Peyer's patch (tissue), 4 donors: ENCODE measurements around the gene ADARB1. TPM values are rescaled to one million over a fixed set of nuclear protein-coding genes. Genes with fewer than 3 reads are reported as not detected.

Source experiments
- DNase-seq, 3 donors: peaks; one replicate each; pipeline ENCODE4 v3.0.0-alpha.2; 2017 to 2019
- H3K27ac ChIP-seq, 4 donors: fragments of 200-600 bp; sonication (generic); one replicate each; pipeline ENCODE4 v1.5.1; 2016 to 2019
- H3K27me3 ChIP-seq, 2 donors: fragments of 200-600 bp; sonication (generic); one replicate each; pipeline ENCODE4 v1.5.1; 2019
- H3K36me3 ChIP-seq, 3 donors: fragments of 200-600 bp; sonication (generic); one replicate each; pipeline ENCODE4 v1.5.1; 2016 to 2019
- H3K4me1 ChIP-seq, 4 donors: fragments of 200-600 bp; sonication (generic); one replicate each; pipeline ENCODE4 v1.5.1; 2016 to 2019
- H3K4me3 ChIP-seq, 4 donors: fragments of 200-600 bp; sonication (generic); 1 replicate in 3 of 4; 2 replicates in 1 of 4; pipeline ENCODE4 v1.5.1; 2016 to 2019; ENCODE audit warnings: mild to moderate bottlenecking in 1 of 4
- H3K9me3 ChIP-seq, 4 donors: fragments of 200-600 bp; sonication (generic); one replicate each; pipeline ENCODE4 v1.5.1; 2016 to 2019; ENCODE audit warnings: mild to moderate bottlenecking in 1 of 4
- POLR2A ChIP-seq, 2 donors: fragments of 450-650 bp; IDR thresholded peaks; one replicate each; pipeline ENCODE4 v1.5.1; 2017; ENCODE audit warnings: antibody characterized with exemption in 2 of 2, mild to moderate bottlenecking in 2 of 2, moderate library complexity in 2 of 2
- total RNA-seq, 4 donors: library from RNA; depleted of rRNA; stranded (reverse); fragments of >200 nt; gene quantifications; one replicate each; pipeline ENCODE4 v1.1.0, GENCODE V29; 2016
- TF ChIP-seq, protein P1 (sequence below), 6 experiments: fragments of 450-650 bp in 4 of 6; fragments of 200-600 bp in 2 of 6; sonication (generic) in 1 of 6; IDR thresholded peaks; one replicate each; pipeline ENCODE4 v1.5.1; 2017 to 2019; ENCODE audit warnings: antibody characterized with exemption in 6 of 6, mild to moderate bottlenecking in 3 of 6, moderate library complexity in 1 of 6

ADARB1 gene
- total RNA-seq, 4 donors from 2014 or later, result 7.4 to 47.9 (median 10.0) TPM

GRCh38 chr21:45225041-45225740 lies 150.8 kb downstream of the ADARB1 start:
- no peak for TF ChIP-seq POLR2A (IDR thresholded peaks at IDR 0.05)
- TF ChIP-seq, protein P1, sequence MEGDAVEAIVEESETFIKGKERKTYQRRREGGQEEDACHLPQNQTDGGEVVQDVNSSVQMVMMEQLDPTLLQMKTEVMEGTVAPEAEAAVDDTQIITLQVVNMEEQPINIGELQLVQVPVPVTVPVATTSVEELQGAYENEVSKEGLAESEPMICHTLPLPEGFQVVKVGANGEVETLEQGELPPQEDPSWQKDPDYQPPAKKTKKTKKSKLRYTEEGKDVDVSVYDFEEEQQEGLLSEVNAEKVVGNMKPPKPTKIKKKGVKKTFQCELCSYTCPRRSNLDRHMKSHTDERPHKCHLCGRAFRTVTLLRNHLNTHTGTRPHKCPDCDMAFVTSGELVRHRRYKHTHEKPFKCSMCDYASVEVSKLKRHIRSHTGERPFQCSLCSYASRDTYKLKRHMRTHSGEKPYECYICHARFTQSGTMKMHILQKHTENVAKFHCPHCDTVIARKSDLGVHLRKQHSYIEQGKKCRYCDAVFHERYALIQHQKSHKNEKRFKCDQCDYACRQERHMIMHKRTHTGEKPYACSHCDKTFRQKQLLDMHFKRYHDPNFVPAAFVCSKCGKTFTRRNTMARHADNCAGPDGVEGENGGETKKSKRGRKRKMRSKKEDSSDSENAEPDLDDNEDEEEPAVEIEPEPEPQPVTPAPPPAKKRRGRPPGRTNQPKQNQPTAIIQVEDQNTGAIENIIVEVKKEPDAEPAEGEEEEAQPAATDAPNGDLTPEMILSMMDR (IDR thresholded peaks at IDR 0.05), result no peak
- Histone ChIP-seq H3K27ac (no peak overlapping the region), H3K4me3 (no peak overlapping the region), H3K27me3 (no peaks in the 10 kb centered on the region), H3K4me1 (peaks cover 0 to 3% (median 0%) of the 10 kb centered on the region in 4 donors), H3K36me3 (peaks cover 0 to 10% (median 0%) of the 10 kb centered on the region in 3 donors), H3K9me3 (no peaks in the 10 kb centered on the region)
- DNase-seq, result no peak

GRCh38 chr21:45225741-45226327 lies 151.5 kb downstream of the ADARB1 start:
- TF ChIP-seq, protein P1 (IDR thresholded peaks at IDR 0.05), result no peak
- TF ChIP-seq POLR2A (IDR thresholded peaks at IDR 0.05), result no peak
- DNase-seq, result no peak
- no peaks in the 10 kb centered on the region for H3K9me3 ChIP-seq
- peaks cover 0 to 10% (median 0%) of the 10 kb centered on the region in 3 donors for H3K36me3 ChIP-seq
- H3K27me3 ChIP-seq, result no peaks in the 10 kb centered on the region
- no peak overlapping the region for H3K27ac ChIP-seq
- peaks cover 0 to 3% (median 0%) of the 10 kb centered on the region in 4 donors for H3K4me1 ChIP-seq
- H3K4me3 ChIP-seq, result no peak overlapping the region

- Histone ChIP-seq H3K27ac (no peak overlapping the region), H3K4me3 (no peak overlapping the region), H3K27me3 (no peaks in the 10 kb centered on the region), H3K9me3 (no peaks in the 10 kb centered on the region), H3K36me3 (peaks cover 0 to 5% (median 0%) of the 10 kb centered on the region in 3 donors), H3K4me1 (peaks cover 0 to 3% (median 0%) of the 10 kb centered on the region in 4 donors)
- TF ChIP-seq POLR2A (IDR thresholded peaks at IDR 0.05), result no peak
- TF ChIP-seq, protein P1 (IDR thresholded peaks at IDR 0.05), result no peak
- DNase-seq, result no peak
Observed at GRCh38 chr21:45226540-45227326, 152.4 kb downstream of the ADARB1 start.

DNA sequence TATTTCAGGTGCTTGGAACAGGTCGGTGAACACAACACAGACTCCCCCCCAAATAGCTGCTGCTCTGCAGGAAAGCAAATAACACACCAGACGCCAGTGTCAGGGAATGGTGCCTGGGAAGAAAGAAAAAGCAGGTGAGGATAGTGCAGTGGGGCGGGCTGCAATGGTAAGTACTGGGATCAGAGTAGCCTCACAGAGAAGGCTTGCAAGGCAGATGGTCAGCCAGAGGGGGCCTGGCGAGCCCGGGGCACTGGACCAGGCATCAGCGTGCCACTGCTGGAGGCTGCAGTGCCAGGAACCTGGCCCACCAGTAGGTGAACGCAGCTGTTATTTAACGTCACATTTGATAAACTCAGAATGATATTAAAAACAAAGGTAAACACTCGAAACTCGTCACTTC lies 153.4 kb downstream of the ADARB1 start:
- TF ChIP-seq POLR2A (IDR thresholded peaks at IDR 0.05), result no peak
- Histone ChIP-seq H3K9me3 (no peaks in the 10 kb centered on the region), H3K4me1 (peaks cover 0 to 3% (median 0%) of the 10 kb centered on the region in 4 donors), H3K27me3 (no peaks in the 10 kb centered on the region), H3K27ac (no peak overlapping the region), H3K36me3 (no peaks in the 10 kb centered on the region), H3K4me3 (no peak overlapping the region)
- no peak for DNase-seq

GRCh38 chr21:45228171-45228641 lies 153.8 kb downstream of the ADARB1 start:
- no peak for DNase-seq

More at GRCh38 chr21:45228171-45228641, 153.8 kb downstream of the ADARB1 start:
- TF ChIP-seq, protein P1 (IDR thresholded peaks at IDR 0.05), result no peak
- TF ChIP-seq POLR2A (IDR thresholded peaks at IDR 0.05), result no peak
- Histone ChIP-seq H3K4me1 (peaks cover 0 to 3% (median 0%) of the 10 kb centered on the region in 4 donors), H3K9me3 (no peaks in the 10 kb centered on the region), H3K36me3 (no peaks in the 10 kb centered on the region), H3K27ac (no peak overlapping the region), H3K27me3 (no peaks in the 10 kb centered on the region), H3K4me3 (no peak overlapping the region)
